Hippocampal formation (tissue), 2 donors: ENCODE data around the gene MMP26.
"Not testable (repeated sequence)": the region's sequence is repeated elsewhere in the genome, so short reads cannot be mapped to it uniquely, and the experiment has no call there.

Experiments
- DNase-seq, 2 donors: peaks; one replicate each; lab custom pipeline; 2025; lab: John Stamatoyannopoulos, UW

Gene MMP26

GRCh38 chr11:4722616-4723534 is 18.3 kb downstream of the MMP26 start:
- DNase-seq, result not testable (repeated sequence)

GRCh38 chr11:4727171-4727570 is 22.6 kb downstream of the MMP26 start:
- DNase-seq, result no peak

- DNase-seq, result no peak
Measured at GRCh38 chr11:4740735-4741134, 36.2 kb downstream of the MMP26 start.

- DNase-seq, result no peak
Measured at GRCh38 chr11:4748438-4748837, 43.9 kb downstream of the MMP26 start.

GRCh38 chr11:4751201-4751600 is 46.6 kb downstream of the MMP26 start:
- DNase-seq, result no peak
